A172 (cell line): ENCODE measurements around the gene LDLRAD4. TPM values are rescaled to one million over a fixed set of nuclear protein-coding genes. Genes with fewer than 3 reads are reported as not detected.
"Not testable (repeated sequence)": the region's sequence is repeated elsewhere in the genome, so short reads cannot be mapped to it uniquely, and the experiment has no call there.

Experiments used
- DNase-seq: peaks from one replicate; pipeline ENCODE4 v3.0.0-alpha.2; 2015; ENCODE audit warnings: low spot score
- total RNA-seq: library from RNA; depleted of rRNA; stranded (reverse); fragments of >200 nt; shearing (Covaris generic); gene quantifications from 2 replicates; pipeline ENCODE4 v1.2.3, GENCODE V29; 2014

The LDLRAD4 gene
- total RNA-seq, 1 experiment from 2014 or later, result 5.7 TPM

GRCh38 chr18:13246591-13246990 is 28.0 kb downstream of the LDLRAD4 start:
- no peak for DNase-seq

GRCh38 chr18:13247506-13247905 is 28.9 kb downstream of the LDLRAD4 start:
- DNase-seq, result no peak

- DNase-seq, result no peak
These were observed 34.3 kb downstream of the LDLRAD4 start for GRCh38 chr18:13252686-13253410.

GRCh38 chr18:13253786-13254688 is 35.5 kb downstream of the LDLRAD4 start:
- peak; percentile 14 for DNase-seq

- no peak for DNase-seq
These were observed 36.7 kb downstream of the LDLRAD4 start for GRCh38 chr18:13254971-13255927.

- DNase-seq, result no peak
These were observed 38.1 kb downstream of the LDLRAD4 start for GRCh38 chr18:13256444-13257305.

- DNase-seq, result no peak
These were observed 38.9 kb downstream of the LDLRAD4 start for GRCh38 chr18:13257361-13257980.

- DNase-seq, result peak; percentile 63
These were observed 40.4 kb downstream of the LDLRAD4 start for GRCh38 chr18:13258921-13259320.

GRCh38 chr18:13259701-13260100 is 41.1 kb downstream of the LDLRAD4 start:
- DNase-seq, result no peak

GRCh38 chr18:13260197-13260934 is 41.8 kb downstream of the LDLRAD4 start:
- DNase-seq, result peak; percentile 83

- DNase-seq, result no peak
These were observed 42.5 kb downstream of the LDLRAD4 start for GRCh38 chr18:13260935-13261640.

- no peak for DNase-seq
These were observed 43.2 kb downstream of the LDLRAD4 start for GRCh38 chr18:13261661-13262357.

- not testable (repeated sequence) for DNase-seq
These were observed 43.8 kb downstream of the LDLRAD4 start for GRCh38 chr18:13262358-13262680.

- DNase-seq, result no peak
These were observed 44.5 kb downstream of the LDLRAD4 start for GRCh38 chr18:13262839-13263691.

- no peak for DNase-seq
These were observed 45.8 kb downstream of the LDLRAD4 start for GRCh38 chr18:13264091-13265007.
